Measurements from ENCODE around the gene HMG20B. TPM values are rescaled to one million over a fixed set of nuclear protein-coding genes. Genes with fewer than 3 reads are reported as not detected.

Gene HMG20B
- total RNA-seq, 1 experiment from 2014 or later = 121 TPM

- no peak for DNase-seq (ENCODE audit: low spot score)
- no peaks in the 10 kb centered on the region for H3K9me3 Mint-ChIP-seq
- no peak overlapping the region for H3K27ac Mint-ChIP-seq
- H3K36me3 Mint-ChIP-seq = no peaks in the 10 kb centered on the region
- peaks cover 12% of the 10 kb centered on the region for H3K4me1 Mint-ChIP-seq
- ATAC-seq = no peak
- H3K27me3 Mint-ChIP-seq (ENCODE audit: low read depth) = peaks cover 27% of the 10 kb centered on the region
- H3K4me3 Mint-ChIP-seq = peak overlapping the region; percentile 93
- CTCF ChIA-PET = interaction anchor here (1.0 to 2.7 kb wide), 5 partner anchors 9 to 71 kb away, joined by 4 to 20 read pairs (median 5); no protein-coding TSS in a partner anchor
- POLR2A ChIA-PET = interaction anchor here (0.7 to 1.4 kb wide), 3 partner anchors 10 to 112 kb away, joined by 3 to 4 read pairs (median 3); no protein-coding TSS in a partner anchor
- no peak for TF ChIP-seq TCF7 (CRISPR knock-in tag; IDR thresholded peaks at IDR 0.05; ENCODE audit: low read depth)
- TF ChIP-seq, protein P1, sequence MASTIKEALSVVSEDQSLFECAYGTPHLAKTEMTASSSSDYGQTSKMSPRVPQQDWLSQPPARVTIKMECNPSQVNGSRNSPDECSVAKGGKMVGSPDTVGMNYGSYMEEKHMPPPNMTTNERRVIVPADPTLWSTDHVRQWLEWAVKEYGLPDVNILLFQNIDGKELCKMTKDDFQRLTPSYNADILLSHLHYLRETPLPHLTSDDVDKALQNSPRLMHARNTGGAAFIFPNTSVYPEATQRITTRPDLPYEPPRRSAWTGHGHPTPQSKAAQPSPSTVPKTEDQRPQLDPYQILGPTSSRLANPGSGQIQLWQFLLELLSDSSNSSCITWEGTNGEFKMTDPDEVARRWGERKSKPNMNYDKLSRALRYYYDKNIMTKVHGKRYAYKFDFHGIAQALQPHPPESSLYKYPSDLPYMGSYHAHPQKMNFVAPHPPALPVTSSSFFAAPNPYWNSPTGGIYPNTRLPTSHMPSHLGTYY (CRISPR knock-in tag; IDR thresholded peaks at IDR 0.05) = no peak
- no peak for TF ChIP-seq FOXK1 (CRISPR knock-in tag; IDR thresholded peaks at IDR 0.05)
- no peak for TF ChIP-seq ZNF219 (CRISPR knock-in tag; IDR thresholded peaks at IDR 0.05; ENCODE audit: borderline replicate concordance)
- no peak for TF ChIP-seq ETV6 (CRISPR knock-in tag; IDR thresholded peaks at IDR 0.05)
- no peak for TF ChIP-seq JUN (CRISPR knock-in tag; IDR thresholded peaks at IDR 0.05)
- TF ChIP-seq TP53 (CRISPR knock-in tag; IDR thresholded peaks at IDR 0.05) = no peak
- no peak for TF ChIP-seq E2F4 (CRISPR knock-in tag; IDR thresholded peaks at IDR 0.05; ENCODE audit: borderline replicate concordance, low read depth)
- TF ChIP-seq FOXJ3 (CRISPR knock-in tag; IDR thresholded peaks at IDR 0.05; ENCODE audit: borderline replicate concordance) = no peak
- TF ChIP-seq CTCF (IDR thresholded peaks at IDR 0.05) = no peak
- TF ChIP-seq, protein P2, sequence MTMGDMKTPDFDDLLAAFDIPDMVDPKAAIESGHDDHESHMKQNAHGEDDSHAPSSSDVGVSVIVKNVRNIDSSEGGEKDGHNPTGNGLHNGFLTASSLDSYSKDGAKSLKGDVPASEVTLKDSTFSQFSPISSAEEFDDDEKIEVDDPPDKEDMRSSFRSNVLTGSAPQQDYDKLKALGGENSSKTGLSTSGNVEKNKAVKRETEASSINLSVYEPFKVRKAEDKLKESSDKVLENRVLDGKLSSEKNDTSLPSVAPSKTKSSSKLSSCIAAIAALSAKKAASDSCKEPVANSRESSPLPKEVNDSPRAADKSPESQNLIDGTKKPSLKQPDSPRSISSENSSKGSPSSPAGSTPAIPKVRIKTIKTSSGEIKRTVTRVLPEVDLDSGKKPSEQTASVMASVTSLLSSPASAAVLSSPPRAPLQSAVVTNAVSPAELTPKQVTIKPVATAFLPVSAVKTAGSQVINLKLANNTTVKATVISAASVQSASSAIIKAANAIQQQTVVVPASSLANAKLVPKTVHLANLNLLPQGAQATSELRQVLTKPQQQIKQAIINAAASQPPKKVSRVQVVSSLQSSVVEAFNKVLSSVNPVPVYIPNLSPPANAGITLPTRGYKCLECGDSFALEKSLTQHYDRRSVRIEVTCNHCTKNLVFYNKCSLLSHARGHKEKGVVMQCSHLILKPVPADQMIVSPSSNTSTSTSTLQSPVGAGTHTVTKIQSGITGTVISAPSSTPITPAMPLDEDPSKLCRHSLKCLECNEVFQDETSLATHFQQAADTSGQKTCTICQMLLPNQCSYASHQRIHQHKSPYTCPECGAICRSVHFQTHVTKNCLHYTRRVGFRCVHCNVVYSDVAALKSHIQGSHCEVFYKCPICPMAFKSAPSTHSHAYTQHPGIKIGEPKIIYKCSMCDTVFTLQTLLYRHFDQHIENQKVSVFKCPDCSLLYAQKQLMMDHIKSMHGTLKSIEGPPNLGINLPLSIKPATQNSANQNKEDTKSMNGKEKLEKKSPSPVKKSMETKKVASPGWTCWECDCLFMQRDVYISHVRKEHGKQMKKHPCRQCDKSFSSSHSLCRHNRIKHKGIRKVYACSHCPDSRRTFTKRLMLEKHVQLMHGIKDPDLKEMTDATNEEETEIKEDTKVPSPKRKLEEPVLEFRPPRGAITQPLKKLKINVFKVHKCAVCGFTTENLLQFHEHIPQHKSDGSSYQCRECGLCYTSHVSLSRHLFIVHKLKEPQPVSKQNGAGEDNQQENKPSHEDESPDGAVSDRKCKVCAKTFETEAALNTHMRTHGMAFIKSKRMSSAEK (CRISPR knock-in tag; IDR thresholded peaks at IDR 0.05; ENCODE audit: borderline replicate concordance) = no peak
- TF ChIP-seq, protein P3, sequence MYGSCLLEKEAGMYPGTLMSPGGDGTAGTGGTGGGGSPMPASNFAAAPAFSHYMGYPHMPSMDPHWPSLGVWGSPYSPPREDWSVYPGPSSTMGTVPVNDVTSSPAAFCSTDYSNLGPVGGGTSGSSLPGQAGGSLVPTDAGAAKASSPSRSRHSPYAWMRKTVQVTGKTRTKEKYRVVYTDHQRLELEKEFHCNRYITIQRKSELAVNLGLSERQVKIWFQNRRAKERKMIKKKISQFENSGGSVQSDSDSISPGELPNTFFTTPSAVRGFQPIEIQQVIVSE (CRISPR knock-in tag; IDR thresholded peaks at IDR 0.05; ENCODE audit: borderline replicate concordance) = no peak
- TF ChIP-seq TEAD4 (CRISPR knock-in tag; IDR thresholded peaks at IDR 0.05) = no peak
- no peak for TF ChIP-seq SP1 (CRISPR knock-in tag; conservative IDR thresholded peaks at IDR 0.05)
- TF ChIP-seq NR2C2 (CRISPR knock-in tag; IDR thresholded peaks at IDR 0.05) = no peak
- no peak for TF ChIP-seq ATF1 (CRISPR knock-in tag; IDR thresholded peaks at IDR 0.05)
- TF ChIP-seq NR1H2 (CRISPR knock-in tag; IDR thresholded peaks at IDR 0.05) = no peak
- no peak for TF ChIP-seq CBFB (CRISPR knock-in tag; IDR thresholded peaks at IDR 0.05; ENCODE audit: low read depth)
Measured at GRCh38 chr19:3556423-3556977, 16.2 kb upstream of the HMG20B start.

Data from WTC11 (cell line).